Aorta (tissue), 5 donors: ENCODE results near the gene RFTN1. TPM values are rescaled to one million over a fixed set of nuclear protein-coding genes. Genes with fewer than 3 reads are reported as not detected.

Experiments
- ATAC-seq: fragments of 200-7000 bp; cut with Tn5 transposase; one replicate; pipeline ENCODE4 v1.9.1; 2022; ENCODE audit warnings: moderate library complexity; ENCODE audit not compliant: low FRiP score
- DNase-seq, 2 donors: peaks; one replicate each; pipeline ENCODE4 v3.0.0-alpha.2; 2020
- H3K27ac ChIP-seq, 2 donors: one replicate each; pipeline ENCODE4 v1.5.1; 2013; ENCODE audit warnings: low read length in 2 of 2, mild to moderate bottlenecking in 2 of 2, moderate library complexity in 2 of 2, control low read depth in 1 of 2, inconsistent platforms in 1 of 2, low read depth in 1 of 2
- H3K27me3 ChIP-seq, 2 donors: one replicate each; pipeline ENCODE4 v1.6.1; 2013; ENCODE audit warnings: control low read depth in 1 of 2, low read length in 1 of 2, mild to moderate bottlenecking in 1 of 2, moderate library complexity in 1 of 2; ENCODE audit not compliant: insufficient read depth in 2 of 2, control insufficient read depth in 1 of 2
- H3K36me3 ChIP-seq, 2 donors: one replicate each; pipeline ENCODE4 v1.6.1; 2013; ENCODE audit warnings: control low read depth in 1 of 2, low read length in 1 of 2, mild to moderate bottlenecking in 1 of 2; ENCODE audit not compliant: insufficient read depth in 2 of 2, control insufficient read depth in 1 of 2
- H3K4me1 ChIP-seq, 2 donors: one replicate each; pipeline ENCODE4 v1.6.1; 2013; ENCODE audit warnings: low read length in 2 of 2, control low read depth in 1 of 2, mild to moderate bottlenecking in 1 of 2, moderate library complexity in 1 of 2; ENCODE audit not compliant: insufficient read depth in 2 of 2, control insufficient read depth in 1 of 2
- H3K4me3 ChIP-seq, 2 donors: one replicate each; pipeline ENCODE4 v1.5.1; 2013; ENCODE audit warnings: low read length in 2 of 2, control low read depth in 1 of 2, mild to moderate bottlenecking in 1 of 2
- H3K9me3 ChIP-seq: one replicate; pipeline ENCODE4 v1.6.1; 2013; ENCODE audit warnings: mild to moderate bottlenecking, low read length; ENCODE audit not compliant: control insufficient read depth
- WGBS, 2 donors: extraction: QIAGEN DNeasy Blood & Tissue Kit; methylation state at CpG; one replicate each; pipeline ENCODE4 v1.1.7; 2013; 5-methylcytosine and 5-hydroxymethylcytosine counted together
- intact Hi-C, 2 donors: fragments of 100-400 bp; cut with DNase I; formaldehyde crosslinking; loops; one replicate each; pipeline versions ENCODE4 v1.14.2 to v1.15.0; 2022
- polyA plus RNA-seq, 2 donors: library from polyadenylated mRNA; stranded (reverse); fragments of 200-250 nt; gene quantifications; one replicate each; pipeline ENCODE4 v1.2.3, GENCODE V29; 2013
- total RNA-seq, 2 donors: library from RNA; stranded (reverse); fragmentation: NEBNext Ultra II Directional; extraction: Animal tissue kit (Norgen Biotek cat#: 25700); gene quantifications; one replicate each; pipeline ENCODE4 v1.2.1, GENCODE V29; 2021
- donor health status: healthy with polysubstance abuse.
- donor health status: Bipolar disorder and iron deficiency.
- donor health status: DM: no; HTN: no; CAD: no.
- donor health status: DM: no; HTN: no; CAD: no.
- donor health status: DM: yes; HTN: yes; CAD: no.

RFTN1 gene
- total and polyA plus RNA-seq, 4 donors = 12.7 to 119 (median 59.4) TPM

- ATAC-seq (no peak), DNase-seq (no peak)
- H3K27ac ChIP-seq = no peak overlapping the region
- no peaks in the 10 kb centered on the region for H3K27me3 ChIP-seq
- H3K4me1 ChIP-seq = no peaks in the 10 kb centered on the region
- peaks cover under 1 to 4% of the 10 kb centered on the region in 2 donors for H3K36me3 ChIP-seq
- 89 to 91% methylated on average over 11 of the region's 11 CpGs for WGBS, 2 donors
- intact Hi-C loops = no loop called here
- H3K9me3 ChIP-seq = no peaks in the 10 kb centered on the region
- no peak overlapping the region for H3K4me3 ChIP-seq
Measured at GRCh38 chr3:16487511-16488175, 25.9 kb downstream of the RFTN1 start.

- Histone ChIP-seq H3K27me3 (no peaks in the 10 kb centered on the region), H3K9me3 (no peaks in the 10 kb centered on the region), H3K27ac (no peak overlapping the region), H3K4me3 (no peak overlapping the region), H3K4me1 (peaks cover 0 to 2% of the 10 kb centered on the region in 2 donors), H3K36me3 (peaks cover 0 to under 1% of the 10 kb centered on the region in 2 donors)
- intact Hi-C loops = no loop called here
- ATAC-seq = no peak
- 95 to 96% methylated on average over 6 of the region's 6 CpGs for WGBS, 2 donors
- DNase-seq = no peak
Measured at GRCh38 chr3:16486951-16487480, 26.5 kb downstream of the RFTN1 start.

- intact Hi-C loops = no loop called here
- Histone ChIP-seq H3K9me3 (no peaks in the 10 kb centered on the region), H3K27me3 (no peaks in the 10 kb centered on the region), H3K4me3 (no peak overlapping the region), H3K4me1 (peaks cover 0 to 2% of the 10 kb centered on the region in 2 donors), H3K27ac (no peak overlapping the region), H3K36me3 (no peaks in the 10 kb centered on the region)
- WGBS, 2 donors = 93 to 94% methylated on average over 2 of the region's 2 CpGs
- ATAC-seq (no peak), DNase-seq (no peak)
Measured at GRCh38 chr3:16486201-16486600, 27.3 kb downstream of the RFTN1 start.

- Histone ChIP-seq H3K36me3 (no peaks in the 10 kb centered on the region), H3K27ac (no peak overlapping the region), H3K4me1 (peaks cover 0 to 2% of the 10 kb centered on the region in 2 donors), H3K9me3 (no peaks in the 10 kb centered on the region), H3K27me3 (no peaks in the 10 kb centered on the region), H3K4me3 (no peak overlapping the region)
- 87 to 92% methylated on average over 5 of the region's 5 CpGs for WGBS, 2 donors
- ATAC-seq (no peak), DNase-seq (no peak)
- intact Hi-C loops = no loop called here
Measured at GRCh38 chr3:16485395-16485992, 28.0 kb downstream of the RFTN1 start.

GRCh38 chr3:16484984-16485383 lies 28.5 kb downstream of the RFTN1 start:
- peaks cover 0 to 2% of the 10 kb centered on the region in 2 donors for H3K4me1 ChIP-seq
- no peaks in the 10 kb centered on the region for H3K9me3 ChIP-seq
- no peaks in the 10 kb centered on the region for H3K36me3 ChIP-seq
- no peak overlapping the region for H3K27ac ChIP-seq
- no peaks in the 10 kb centered on the region for H3K27me3 ChIP-seq
- intact Hi-C loops = no loop called here
- DNase-seq (no peak), ATAC-seq (no peak)
- WGBS, 2 donors = 69 to 74% methylated on average over 2 of the region's 2 CpGs
- no peak overlapping the region for H3K4me3 ChIP-seq

- no peaks in the 10 kb centered on the region for H3K27me3 ChIP-seq
- intact Hi-C loops = no loop called here
- WGBS, 2 donors = 74 to 84% methylated on average over 6 of the region's 6 CpGs
- H3K9me3 ChIP-seq = no peaks in the 10 kb centered on the region
- DNase-seq = no peak
- peaks cover 4% of the 10 kb centered on the region in 2 donors for H3K36me3 ChIP-seq
- no peak overlapping the region for H3K4me3 ChIP-seq
- no peak overlapping the region for H3K27ac ChIP-seq
- H3K4me1 ChIP-seq = peaks cover 0 to 4% of the 10 kb centered on the region in 2 donors
- ATAC-seq = no peak
Measured at GRCh38 chr3:16484216-16484615, 29.3 kb downstream of the RFTN1 start.

GRCh38 chr3:16482770-16483531 lies 30.5 kb downstream of the RFTN1 start:
- peaks cover 0 to 4% of the 10 kb centered on the region in 2 donors for H3K4me1 ChIP-seq
- 69 to 83% methylated on average over 7 of the region's 7 CpGs for WGBS, 2 donors
- ATAC-seq (no peak), DNase-seq (peak in 1 of 2 donors; percentile 55)
- H3K27ac ChIP-seq = no peak overlapping the region
- no peak overlapping the region for H3K4me3 ChIP-seq
- intact Hi-C loops = no loop called here
- H3K36me3 ChIP-seq = peaks cover 4% of the 10 kb centered on the region in 2 donors
- H3K27me3 ChIP-seq = no peaks in the 10 kb centered on the region
- H3K9me3 ChIP-seq = no peaks in the 10 kb centered on the region

GRCh38 chr3:16482194-16482769 lies 31.2 kb downstream of the RFTN1 start:
- H3K4me1 ChIP-seq = peaks cover 0 to 4% of the 10 kb centered on the region in 2 donors
- no peak for ATAC-seq
- 94 to 98% methylated on average over 5 of the region's 5 CpGs for WGBS, 2 donors

More at GRCh38 chr3:16482194-16482769, 31.2 kb downstream of the RFTN1 start:
- Histone ChIP-seq H3K36me3 (peaks cover 4% of the 10 kb centered on the region in 2 donors), H3K27ac (peak overlapping the region in 1 of 2 donors; percentile 53), H3K9me3 (no peaks in the 10 kb centered on the region), H3K27me3 (no peaks in the 10 kb centered on the region), H3K4me3 (no peak overlapping the region)
- intact Hi-C loops = no loop called here
- no peak for DNase-seq
